NCI-H2196 treated with DMSO at 0.1 percent for 48 hours (cell line): ENCODE results near the gene ORC6.
"Not testable (repeated sequence)": the region's sequence is repeated elsewhere in the genome, so short reads cannot be mapped to it uniquely, and the experiment has no call there.

Experiments
- DNase-seq: peaks from one replicate; lab custom pipeline; 2025; ENCODE audit not compliant: unreplicated experiment; lab: John Stamatoyannopoulos, UW

Gene ORC6, protein sequence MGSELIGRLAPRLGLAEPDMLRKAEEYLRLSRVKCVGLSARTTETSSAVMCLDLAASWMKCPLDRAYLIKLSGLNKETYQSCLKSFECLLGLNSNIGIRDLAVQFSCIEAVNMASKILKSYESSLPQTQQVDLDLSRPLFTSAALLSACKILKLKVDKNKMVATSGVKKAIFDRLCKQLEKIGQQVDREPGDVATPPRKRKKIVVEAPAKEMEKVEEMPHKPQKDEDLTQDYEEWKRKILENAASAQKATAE

GRCh38 chr16:46689365-46690280 is at the start of gene ORC6:
TSS of gene ORC6 (plus strand) at chr16:46689659. CDS start at chr16:46689706, 47 bp downstream.
- peak; percentile 85 for DNase-seq

DNA sequence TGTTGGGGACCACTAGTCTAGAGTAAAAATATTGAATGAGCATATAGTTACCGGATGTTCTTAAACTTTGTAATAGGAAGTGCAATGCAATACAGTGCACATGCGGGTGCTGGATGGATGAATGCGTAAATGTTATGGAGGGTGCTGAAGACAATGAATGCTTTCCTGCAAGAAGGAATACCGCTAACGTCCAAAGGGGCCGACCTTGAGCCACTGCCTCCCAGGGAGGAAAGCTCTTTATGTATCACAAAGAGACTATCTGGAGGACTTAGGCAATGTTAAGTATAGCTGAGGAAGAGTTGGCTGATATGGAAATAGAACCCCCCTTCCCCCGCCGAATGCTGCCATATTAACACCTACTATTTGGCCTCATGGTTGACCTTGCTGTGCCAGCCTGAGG is 40.8 kb upstream of the ORC6 start:
- DNase-seq, result no peak

DNA sequence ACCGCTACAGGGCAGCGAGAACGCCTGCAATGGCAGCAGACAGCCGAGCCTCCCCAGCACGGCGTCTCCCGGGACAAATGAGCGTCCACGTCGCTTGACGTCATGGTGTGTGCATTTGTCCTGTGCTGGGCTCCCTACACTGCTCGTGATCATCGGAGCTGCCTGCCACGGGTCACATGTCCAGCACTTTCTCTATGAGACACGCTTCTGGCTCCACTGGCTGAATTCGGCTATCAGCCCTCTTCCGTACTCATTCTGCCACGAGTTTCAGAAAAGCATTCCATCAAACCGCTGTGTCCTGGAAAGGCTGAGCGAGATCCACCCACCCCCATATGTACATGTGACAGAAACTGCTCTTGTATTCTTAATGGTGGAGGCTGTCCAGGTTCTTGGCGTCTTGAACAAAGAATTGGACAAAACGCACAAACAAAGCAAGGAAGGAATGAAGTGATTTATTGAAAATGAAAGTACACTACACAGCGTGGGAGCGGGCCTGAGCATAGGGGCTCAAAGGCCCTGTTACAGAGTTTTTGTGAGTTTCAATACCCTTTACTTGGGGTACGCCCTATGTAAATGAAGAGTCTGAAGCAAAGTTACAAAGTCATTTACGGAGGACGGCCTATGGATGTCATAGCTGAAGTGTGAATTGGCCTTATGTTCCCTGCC is 39.7 kb upstream of the ORC6 start:
- no peak for DNase-seq

- no peak for DNase-seq
Observed at GRCh38 chr16:46650254-46650623, 39.2 kb upstream of the ORC6 start.

GRCh38 chr16:46651305-46651704 is 38.2 kb upstream of the ORC6 start:
- DNase-seq, result no peak

GRCh38 chr16:46658925-46659324 is 30.5 kb upstream of the ORC6 start:
- DNase-seq, result no peak

DNA sequence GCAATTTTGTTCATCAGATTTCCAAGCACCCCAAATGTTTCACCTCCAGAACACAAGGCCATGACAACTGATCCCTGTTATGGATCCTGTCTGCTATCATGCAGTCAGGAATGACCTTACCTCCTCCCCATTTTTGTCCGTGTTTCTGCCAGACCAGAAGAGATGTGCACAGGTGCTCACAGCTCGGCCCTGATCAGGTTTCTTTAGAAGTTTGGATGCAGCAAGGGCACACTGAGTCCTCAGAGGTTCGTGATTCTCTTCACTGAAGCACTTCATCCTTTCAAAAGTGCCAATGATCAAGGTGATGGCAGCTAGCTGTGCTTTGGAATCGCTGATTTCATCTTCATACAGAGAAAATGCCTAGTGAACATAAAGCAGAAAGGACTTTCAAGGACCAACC is 27.3 kb upstream of the ORC6 start:
- DNase-seq, result no peak

DNA sequence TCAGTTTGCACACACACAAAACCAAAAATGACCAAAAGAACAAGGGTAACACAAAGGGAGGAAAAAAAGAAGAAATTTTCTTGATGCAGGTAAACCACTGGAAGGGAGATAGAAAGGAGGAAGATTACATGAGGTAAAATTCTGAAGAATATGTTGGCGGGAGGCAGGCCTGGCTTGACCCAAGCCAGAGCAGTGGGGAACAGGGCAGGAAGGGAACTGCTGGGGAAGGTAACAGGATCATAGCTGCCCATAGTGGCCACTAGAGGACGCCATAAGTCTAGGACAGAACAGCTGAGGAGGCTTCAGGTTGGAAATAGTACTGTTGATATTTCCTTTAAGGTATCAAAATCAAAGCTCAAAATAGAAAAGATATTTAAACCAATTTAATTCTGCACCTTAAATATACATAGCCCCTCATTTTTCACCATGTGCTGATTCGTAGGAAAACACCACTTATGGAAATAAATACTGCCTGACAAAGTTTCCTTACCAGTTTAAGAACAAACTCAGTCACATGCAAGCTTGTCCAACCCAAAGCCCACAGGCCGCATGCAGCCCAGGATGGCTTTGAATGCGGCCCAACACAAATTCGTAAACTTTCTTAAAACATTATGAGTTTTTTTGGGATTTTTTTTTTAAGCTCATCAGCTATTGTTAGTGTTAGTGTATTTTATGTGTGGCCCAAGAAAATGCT is 16.0 kb upstream of the ORC6 start:
- DNase-seq, result peak; percentile 22

DNA sequence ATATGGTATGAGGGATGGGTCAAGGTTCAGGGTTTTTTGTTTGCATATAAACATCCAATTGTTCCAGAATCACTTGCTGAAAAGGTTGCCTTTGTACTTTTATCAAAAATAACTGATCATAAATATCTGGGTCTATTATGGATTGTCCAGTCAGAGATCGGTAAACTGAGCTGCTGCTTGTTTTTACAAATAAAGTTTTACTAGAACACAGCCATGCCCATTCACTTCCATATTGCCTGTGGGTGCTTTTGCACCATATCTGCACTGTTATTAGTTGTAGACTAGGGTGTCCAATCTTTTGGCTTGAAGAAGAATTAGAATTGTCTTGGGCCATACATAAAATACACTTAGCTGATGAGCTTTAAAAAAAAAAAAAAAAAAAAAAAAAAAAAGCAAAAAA is 11.5 kb upstream of the ORC6 start:
- DNase-seq, result not testable (repeated sequence)

DNA sequence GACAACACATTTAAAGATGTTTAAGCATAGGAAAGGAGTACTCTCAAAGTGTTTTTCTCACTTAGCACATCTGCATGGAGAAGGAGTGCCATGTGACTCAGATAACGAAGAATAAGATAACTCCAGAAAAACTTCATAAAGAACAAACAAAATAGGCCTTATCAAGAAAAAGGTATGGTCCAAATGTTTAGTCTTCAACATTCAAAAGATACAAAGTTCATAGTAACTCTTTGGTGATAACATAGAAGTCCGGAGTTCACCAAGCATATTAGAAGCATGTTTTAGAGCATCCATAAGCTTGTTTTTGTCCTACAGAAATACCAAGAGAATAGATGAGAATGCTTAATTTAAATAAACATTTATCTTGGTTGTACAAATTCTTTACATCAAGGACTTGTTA is 7.6 kb upstream of the ORC6 start:
- not testable (repeated sequence) for DNase-seq

- DNase-seq, result no peak
Observed at GRCh38 chr16:46686815-46687473, 2.5 kb upstream of the ORC6 start.

- DNase-seq, result no peak
Observed at GRCh38 chr16:46687486-46687885, 2.0 kb upstream of the ORC6 start.

DNA sequence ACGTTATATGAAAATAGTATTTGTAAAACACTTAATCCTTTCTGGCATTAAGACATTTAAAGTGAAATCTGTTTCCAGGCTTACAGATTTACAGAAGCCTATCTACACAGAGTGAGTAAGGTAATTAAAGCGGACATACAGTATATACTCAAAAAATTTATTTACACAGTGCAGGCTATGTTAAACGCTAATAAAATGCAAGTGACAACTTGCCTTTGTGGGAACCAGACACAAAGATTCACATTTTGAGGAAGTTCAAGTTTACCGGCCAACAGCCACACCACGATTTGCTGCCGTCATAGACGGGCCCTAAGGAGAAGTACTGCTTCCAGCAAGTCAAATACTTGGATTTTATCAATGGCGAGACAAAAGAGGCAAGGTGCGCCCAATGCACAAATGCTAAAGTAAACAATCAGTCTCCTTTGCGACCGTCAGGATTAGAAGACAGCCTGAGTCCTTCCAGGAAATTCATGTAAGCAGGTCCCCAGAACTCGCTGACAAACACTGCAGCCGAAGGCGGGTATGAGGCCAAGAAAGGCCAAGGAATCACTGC is 1.3 kb upstream of the ORC6 start:
- DNase-seq, result no peak

GRCh38 chr16:46688654-46689364 is 650 bp upstream of the ORC6 start, which contains the start of gene VPS35:
TSS of gene VPS35 (minus strand) at chr16:46689178. CDS start at chr16:46689133, 45 bp downstream.
- peak; percentile 85 for DNase-seq

GRCh38 chr16:46690281-46691178 is 1.1 kb downstream of the ORC6 start:
- DNase-seq, result no peak

GRCh38 chr16:46691726-46692125 is 2.3 kb downstream of the ORC6 start:
- DNase-seq, result no peak

- no peak for DNase-seq
Observed at GRCh38 chr16:46693598-46693997, 4.1 kb downstream of the ORC6 start.

GRCh38 chr16:46695937-46696336 is 6.5 kb downstream of the ORC6 start:
- no peak for DNase-seq

- DNase-seq, result no peak
Observed at GRCh38 chr16:46696957-46697356, 7.5 kb downstream of the ORC6 start.
